Neural cell (in vitro differentiated cells): ENCODE results near the gene COLEC11. TPM values are rescaled to one million over a fixed set of nuclear protein-coding genes. Genes with fewer than 3 reads are reported as not detected.

Source experiments
- H2AFZ ChIP-seq: fragments of 200-600, 300-800 bp; sonication (generic), shearing (Covaris generic); 2 replicates; pipeline ENCODE4 v1.6.0; 2014; ENCODE audit warnings: low read depth, mild to moderate bottlenecking, antibody characterized with exemption, low read length, moderate library complexity
- H3F3A ChIP-seq: fragments of 200-600 bp; shearing (Covaris generic); 2 replicates; pipeline ENCODE4 v1.6.1; 2016; ENCODE audit warnings: mild to moderate bottlenecking, moderate library complexity, mixed read lengths, antibody characterized with exemption, low read length; ENCODE audit not compliant: insufficient read depth, poor library complexity, severe bottlenecking
- H3K27ac ChIP-seq: fragments of 200-600, 300-800 bp; sonication (generic), shearing (Covaris generic); 2 replicates; pipeline ENCODE4 v1.5.1; 2014; ENCODE audit warnings: mild to moderate bottlenecking, low read length, moderate library complexity
- H3K27me3 ChIP-seq: fragments of 300-800, 200-600 bp; sonication (generic), shearing (Covaris generic); 2 replicates; pipeline ENCODE4 v1.6.0; 2014; ENCODE audit warnings: mild to moderate bottlenecking, low read depth, low read length, moderate library complexity; ENCODE audit not compliant: insufficient read depth
- H3K36me3 ChIP-seq: fragments of 300-800, 200-600 bp; sonication (generic), shearing (Covaris generic); 2 replicates; pipeline ENCODE4 v1.5.1; 2014; ENCODE audit warnings: mild to moderate bottlenecking, antibody characterized with exemption, low read length, moderate library complexity; ENCODE audit not compliant: insufficient read depth
- H3K4me2 ChIP-seq: fragments of 300-800, 200-600 bp; sonication (generic), shearing (Covaris generic); 2 replicates; pipeline ENCODE4 v1.6.0; 2014; ENCODE audit warnings: mild to moderate bottlenecking, low read length
- H3K4me3 ChIP-seq: fragments of 300-800, 200-600 bp; sonication (generic), shearing (Covaris generic); 2 replicates; pipeline ENCODE4 v1.5.1; 2014; ENCODE audit warnings: mild to moderate bottlenecking, low read length, moderate library complexity
- H3K79me2 ChIP-seq: fragments of 200-600 bp; shearing (Covaris generic); replicated peaks from 2 replicates; pipeline ENCODE4 v1.6.0; 2014; ENCODE audit warnings: mild to moderate bottlenecking, low read length, moderate library complexity; ENCODE audit not compliant: insufficient read depth
- H3K9ac ChIP-seq: fragments of 300-800, 200-600 bp; sonication (generic), shearing (Covaris generic); 2 replicates; pipeline ENCODE4 v1.6.1; 2016; ENCODE audit warnings: mild to moderate bottlenecking, low read length, mixed read lengths
- H3K9me2 ChIP-seq: fragments of 200-600 bp; shearing (Covaris generic); 2 replicates; pipeline ENCODE4 v1.6.1; 2016; ENCODE audit warnings: mild to moderate bottlenecking, low read length, mixed read lengths; ENCODE audit not compliant: insufficient read depth
- H3K9me3 ChIP-seq: fragments of 200-600, 300-800 bp; sonication (generic), shearing (Covaris generic); 2 replicates; pipeline ENCODE4 v1.6.1; 2016; ENCODE audit warnings: mild to moderate bottlenecking, mixed run types, low read length, moderate library complexity, mixed read lengths
- H4K20me1 ChIP-seq: fragments of 200-600 bp; shearing (Covaris generic); 2 replicates; pipeline ENCODE4 v1.6.1; 2016; ENCODE audit warnings: mild to moderate bottlenecking, mixed run types; ENCODE audit not compliant: insufficient read depth
- CTCF ChIP-seq: fragments of 450-650 bp; IDR thresholded peaks from 2 replicates; pipeline ENCODE4 v1.5.1; 2014; ENCODE audit warnings: antibody characterized with exemption, mild to moderate bottlenecking, moderate library complexity; ENCODE audit not compliant: poor library complexity, severe bottlenecking
- EP300 ChIP-seq: fragments of 450-650 bp; conservative IDR thresholded peaks from 2 replicates; pipeline ENCODE4 v1.6.1; 2014; ENCODE audit warnings: antibody characterized with exemption, mild to moderate bottlenecking, moderate library complexity; ENCODE audit not compliant: poor library complexity, severe bottlenecking
- EZH2 ChIP-seq: fragments of 200-600, 300-800 bp; shearing (Covaris generic), sonication (generic); IDR thresholded peaks from 2 replicates; pipeline ENCODE4 v1.6.1; 2014; ENCODE audit warnings: antibody characterized with exemption, low read length, borderline replicate concordance, mild to moderate bottlenecking; ENCODE audit not compliant: insufficient read depth, poor library complexity, severe bottlenecking
- MXI1 ChIP-seq: fragments of 450-650 bp; conservative IDR thresholded peaks from 2 replicates; pipeline ENCODE4 v1.6.1; 2014; ENCODE audit warnings: antibody characterized with exemption, mild to moderate bottlenecking; ENCODE audit not compliant: poor library complexity, severe bottlenecking
- POLR2AphosphoS5 ChIP-seq: IDR thresholded peaks from 2 replicates; pipeline ENCODE4 v1.6.1; 2012
- RAD21 ChIP-seq: fragments of 450-650 bp; conservative IDR thresholded peaks from 2 replicates; pipeline ENCODE4 v1.6.1; 2014; ENCODE audit warnings: antibody characterized with exemption, mild to moderate bottlenecking, moderate library complexity
- REST ChIP-seq: IDR thresholded peaks from 2 replicates; pipeline ENCODE4 v1.6.1; 2012; ENCODE audit warnings: borderline replicate concordance
- SMC3 ChIP-seq: fragments of 450-650 bp; conservative IDR thresholded peaks from 2 replicates; pipeline ENCODE4 v1.6.1; 2014; ENCODE audit warnings: antibody characterized with exemption, mild to moderate bottlenecking, moderate library complexity; ENCODE audit not compliant: poor library complexity
- TAF1 ChIP-seq: IDR thresholded peaks from 2 replicates; pipeline ENCODE4 v1.6.1; 2012; ENCODE audit warnings: low read depth
- polyA plus RNA-seq: library from polyadenylated mRNA; depleted of rRNA; stranded (reverse); fragments of >200 nt; gene quantifications from 2 replicates; pipeline ENCODE4 v1.2.3, GENCODE V29; 2014

The COLEC11 gene
- polyA plus RNA-seq, 1 donor from 2014 or later, result 4.0 TPM

- Histone ChIP-seq H3K9me3 (no peaks in the 10 kb centered on the region), H3K9me2 (no peaks in the 10 kb centered on the region), H3K9ac (no peak overlapping the region), H3K36me3 (no peaks in the 10 kb centered on the region), H3K79me2 (no peaks in the 10 kb centered on the region), H3F3A (no peaks in the 10 kb centered on the region), H3K27ac (no peak overlapping the region), H3K4me3 (no peak overlapping the region), H3K4me2 (no peak overlapping the region), H4K20me1 (no peaks in the 10 kb centered on the region), H2AFZ (no peak overlapping the region), H3K27me3 (no peaks in the 10 kb centered on the region)
- no peak for TF ChIP-seq SMC3
- TF ChIP-seq RAD21, result no peak
- no peak for TF ChIP-seq CTCF
- no peak for TF ChIP-seq REST
- TF ChIP-seq TAF1, result no peak
- no peak for TF ChIP-seq POLR2AphosphoS5
- no peak for TF ChIP-seq EP300
- TF ChIP-seq EZH2, result no peak
- TF ChIP-seq MXI1, result no peak
These were observed 16.7 kb downstream of the COLEC11 start for GRCh38 chr2:3611589-3611988.

GRCh38 chr2:3612639-3613523 is 18.0 kb downstream of the COLEC11 start:
- Histone ChIP-seq H3F3A (no peaks in the 10 kb centered on the region), H3K27ac (no peak overlapping the region), H4K20me1 (no peaks in the 10 kb centered on the region), H3K9me2 (no peaks in the 10 kb centered on the region), H3K79me2 (no peaks in the 10 kb centered on the region), H3K9ac (no peak overlapping the region), H2AFZ (no peak overlapping the region), H3K9me3 (no peaks in the 10 kb centered on the region), H3K36me3 (no peaks in the 10 kb centered on the region), H3K4me3 (no peak overlapping the region), H3K4me2 (no peak overlapping the region), H3K27me3 (no peaks in the 10 kb centered on the region)
- TF ChIP-seq EZH2, result no peak
- TF ChIP-seq RAD21, result no peak
- no peak for TF ChIP-seq MXI1
- TF ChIP-seq CTCF, result no peak
- TF ChIP-seq SMC3, result no peak
- no peak for TF ChIP-seq POLR2AphosphoS5
